ENCODE results near the gene CCDC68. TPM values are rescaled to one million over a fixed set of nuclear protein-coding genes. Genes with fewer than 3 reads are reported as not detected.
A peak's percentile ranks its signal among the peaks of the same experiment; 100 is the strongest.

CCDC68 gene
- total and polyA plus RNA-seq, 10 donors = 2.0 to 25.3 (median 12.3) TPM

DNA sequence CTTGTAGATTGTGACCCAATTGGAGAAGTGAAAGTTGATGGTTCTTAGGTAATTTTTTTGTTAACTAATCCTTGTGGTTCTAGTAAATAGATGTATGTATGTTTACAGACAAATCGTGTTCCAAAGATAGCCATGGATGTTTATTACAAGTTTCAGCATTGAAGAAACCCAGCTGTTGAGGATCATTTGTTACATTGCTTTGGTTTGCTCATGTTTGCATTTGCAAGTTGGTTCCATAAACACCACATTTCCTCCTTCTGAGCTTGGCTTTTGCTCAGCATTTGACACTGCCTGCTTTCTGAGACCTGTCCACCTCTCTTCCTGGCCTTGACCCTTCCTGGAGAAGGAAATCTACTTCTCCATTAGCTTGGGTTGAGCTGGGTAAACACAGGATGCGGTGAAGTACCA, 1.8 kb upstream of the CCDC68 start:
- intact Hi-C loops (cut with DNase I; ENCODE audit: low total_unique reads) = no loop called here
- no peaks in the 10 kb centered on the region for H3K9me3 ChIP-seq
- WGBS, 5 donors = 31 to 42% (median 38%) methylated on average over 2 of the region's 2 CpGs
- no peak for DNase-seq
- TF ChIP-seq, protein P1, sequence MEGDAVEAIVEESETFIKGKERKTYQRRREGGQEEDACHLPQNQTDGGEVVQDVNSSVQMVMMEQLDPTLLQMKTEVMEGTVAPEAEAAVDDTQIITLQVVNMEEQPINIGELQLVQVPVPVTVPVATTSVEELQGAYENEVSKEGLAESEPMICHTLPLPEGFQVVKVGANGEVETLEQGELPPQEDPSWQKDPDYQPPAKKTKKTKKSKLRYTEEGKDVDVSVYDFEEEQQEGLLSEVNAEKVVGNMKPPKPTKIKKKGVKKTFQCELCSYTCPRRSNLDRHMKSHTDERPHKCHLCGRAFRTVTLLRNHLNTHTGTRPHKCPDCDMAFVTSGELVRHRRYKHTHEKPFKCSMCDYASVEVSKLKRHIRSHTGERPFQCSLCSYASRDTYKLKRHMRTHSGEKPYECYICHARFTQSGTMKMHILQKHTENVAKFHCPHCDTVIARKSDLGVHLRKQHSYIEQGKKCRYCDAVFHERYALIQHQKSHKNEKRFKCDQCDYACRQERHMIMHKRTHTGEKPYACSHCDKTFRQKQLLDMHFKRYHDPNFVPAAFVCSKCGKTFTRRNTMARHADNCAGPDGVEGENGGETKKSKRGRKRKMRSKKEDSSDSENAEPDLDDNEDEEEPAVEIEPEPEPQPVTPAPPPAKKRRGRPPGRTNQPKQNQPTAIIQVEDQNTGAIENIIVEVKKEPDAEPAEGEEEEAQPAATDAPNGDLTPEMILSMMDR (IDR thresholded peaks at IDR 0.05 in 8 of 11, conservative IDR thresholded peaks at IDR 0.05 in 3 of 11) = no peak
- TF ChIP-seq POLR2AphosphoS5 (IDR thresholded peaks at IDR 0.05) = no peak
- TF ChIP-seq POLR2A (IDR thresholded peaks at IDR 0.05) = no peak
- H3K27me3 ChIP-seq (replicated peaks in 1 of 7) = peaks cover 0 to 25% (median 12%) of the 10 kb centered on the region in 7 donors
- no peaks in the 10 kb centered on the region for H3K36me3 ChIP-seq
- peak overlapping the region in 3 of 8 donors; percentile 19 to 34 (median 31) for H3K27ac ChIP-seq
- H3K4me1 ChIP-seq = peaks cover 3 to 25% (median 15%) of the 10 kb centered on the region in 6 donors
- H3K4me3 ChIP-seq = no peak overlapping the region

DNA sequence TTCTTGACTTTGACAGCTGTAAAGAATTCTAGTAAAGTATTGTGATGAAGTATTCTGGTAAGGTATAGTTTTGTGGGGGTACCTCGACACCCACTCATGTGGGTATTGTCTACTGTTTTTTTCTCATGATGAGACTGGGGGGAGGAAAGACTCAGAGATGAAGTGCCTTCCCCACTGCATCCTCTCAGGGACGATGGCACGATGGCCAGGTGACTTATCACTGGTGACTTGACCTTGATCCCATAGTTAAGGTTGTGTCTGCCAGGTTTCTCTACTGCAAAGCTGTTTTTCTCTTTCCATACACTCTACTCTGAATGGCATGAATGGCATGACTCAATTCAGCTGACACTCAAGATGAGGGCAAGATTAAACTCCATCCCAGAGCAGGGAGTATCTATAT, 936 bp upstream of the CCDC68 start:
- Histone ChIP-seq H3K27ac (peak overlapping the region in 1 of 8 donors; percentile 79), H3K4me1 (peaks cover 3 to 25% (median 15%) of the 10 kb centered on the region in 6 donors)
- no peak for DNase-seq

DNA sequence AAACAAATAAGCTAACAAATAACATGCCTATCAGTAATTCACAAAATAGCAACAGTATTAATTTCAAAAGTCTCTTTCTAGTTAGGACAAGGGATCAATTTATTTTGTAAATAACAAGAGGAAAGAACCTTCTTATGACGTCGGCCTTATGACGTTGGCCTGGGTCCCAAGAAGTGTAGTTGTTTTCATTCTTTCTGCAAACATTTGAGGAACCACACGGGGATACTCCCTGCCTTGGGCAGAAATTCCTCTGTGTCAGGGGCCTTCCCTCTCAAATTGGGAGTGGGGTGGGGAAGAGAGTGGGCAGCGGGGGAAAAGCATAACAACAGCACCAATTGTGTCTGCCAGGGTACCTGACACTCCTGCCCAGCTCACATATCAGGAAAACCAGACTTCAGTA, 1.3 kb downstream of the CCDC68 start:
- DNase-seq = no peak
- no peaks in the 10 kb centered on the region for H3K9me3 ChIP-seq
- H3K4me1 ChIP-seq = peaks cover 3 to 25% (median 15%) of the 10 kb centered on the region in 6 donors
- intact Hi-C loops (cut with DNase I; ENCODE audit: low total_unique reads) = no loop called here
- no peaks in the 10 kb centered on the region for H3K36me3 ChIP-seq
- 57 to 73% (median 64%) methylated on average over 5 of the region's 5 CpGs for WGBS, 5 donors
- TF ChIP-seq, protein P1 (IDR thresholded peaks at IDR 0.05 in 8 of 11, conservative IDR thresholded peaks at IDR 0.05 in 3 of 11) = no peak
- TF ChIP-seq POLR2A (IDR thresholded peaks at IDR 0.05) (no peak), POLR2AphosphoS5 (IDR thresholded peaks at IDR 0.05) (no peak)
- peak overlapping the region in 6 of 8 donors; percentile 24 to 79 (median 74) for H3K27ac ChIP-seq
- H3K4me3 ChIP-seq = peak overlapping the region in 6 of 8 donors; percentile 29 to 71 (median 42)
- peaks cover 0 to 25% (median 12%) of the 10 kb centered on the region in 7 donors for H3K27me3 ChIP-seq (replicated peaks in 1 of 7)

More for the DNA sequence above, 936 bp upstream of the CCDC68 start:
- intact Hi-C loops (cut with DNase I; ENCODE audit: low total_unique reads) = no loop called here
- peaks cover 0 to 25% (median 12%) of the 10 kb centered on the region in 7 donors for H3K27me3 ChIP-seq (replicated peaks in 1 of 7)
- no peak overlapping the region for H3K4me3 ChIP-seq
- H3K36me3 ChIP-seq = no peaks in the 10 kb centered on the region
- WGBS, 5 donors = 64 to 90% (median 79%) methylated on average over 3 of the region's 3 CpGs
- TF ChIP-seq POLR2A (IDR thresholded peaks at IDR 0.05) (no peak), POLR2AphosphoS5 (IDR thresholded peaks at IDR 0.05) (no peak)
- TF ChIP-seq, protein P1 (IDR thresholded peaks at IDR 0.05 in 8 of 11, conservative IDR thresholded peaks at IDR 0.05 in 3 of 11) = no peak
- no peaks in the 10 kb centered on the region for H3K9me3 ChIP-seq

DNA sequence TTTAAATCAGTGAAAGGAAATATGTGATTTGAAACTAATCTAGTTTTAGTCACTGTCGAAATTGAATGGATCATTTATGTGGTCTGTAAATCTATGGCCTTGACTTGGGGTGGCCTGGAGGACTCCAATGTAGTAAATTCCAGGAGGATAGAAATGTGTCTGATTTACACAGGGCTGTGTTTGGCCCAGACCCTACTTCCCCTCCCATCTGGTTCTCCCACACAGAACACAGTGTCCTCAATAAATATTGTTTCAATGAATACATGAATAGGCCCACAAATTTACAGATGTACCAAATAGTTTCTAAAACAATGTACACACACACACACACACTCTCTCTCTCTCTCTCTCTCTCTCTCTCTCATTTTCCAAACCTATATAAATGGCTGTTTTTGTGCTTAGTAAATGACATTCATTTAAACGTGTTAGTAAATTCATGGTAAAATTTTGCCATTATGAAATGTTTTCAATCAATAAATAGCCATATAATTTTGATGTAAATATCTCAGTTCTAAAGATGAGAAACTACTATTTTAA, 1.9 kb downstream of the CCDC68 start:
- Histone ChIP-seq H3K4me3 (no peak overlapping the region), H3K27ac (peak overlapping the region in 4 of 8 donors; percentile 24 to 79 (median 76)), H3K27me3 (replicated peaks in 1 of 7) (peaks cover 0 to 25% (median 12%) of the 10 kb centered on the region in 7 donors), H3K4me1 (peaks cover 3 to 25% (median 15%) of the 10 kb centered on the region in 6 donors), H3K36me3 (no peaks in the 10 kb centered on the region), H3K9me3 (no peaks in the 10 kb centered on the region)
- WGBS, 5 donors = 65 to 78% (median 69%) methylated on average over 2 of the region's 2 CpGs
- DNase-seq = no peak
- TF ChIP-seq POLR2A (IDR thresholded peaks at IDR 0.05) (no peak), POLR2AphosphoS5 (IDR thresholded peaks at IDR 0.05) (no peak)
- TF ChIP-seq, protein P1 (IDR thresholded peaks at IDR 0.05 in 8 of 11, conservative IDR thresholded peaks at IDR 0.05 in 3 of 11) = no peak
- intact Hi-C loops (cut with DNase I; ENCODE audit: low total_unique reads) = no loop called here

All from spleen (tissue), 11 donors.